HG03095 (cell line): ENCODE results near the gene ALKBH4.
"Not testable (repeated sequence)": the region's sequence is repeated elsewhere in the genome, so short reads cannot be mapped to it uniquely, and the experiment has no call there.

ENCODE experiments used
- ATAC-seq: cut with Tn5 transposase; IDR thresholded peaks from one replicate; pipeline ENCODE4 v1.9.1; 2021; ENCODE audit warnings: moderate library complexity; ENCODE audit not compliant: unreplicated experiment

The ALKBH4 gene

DNA sequence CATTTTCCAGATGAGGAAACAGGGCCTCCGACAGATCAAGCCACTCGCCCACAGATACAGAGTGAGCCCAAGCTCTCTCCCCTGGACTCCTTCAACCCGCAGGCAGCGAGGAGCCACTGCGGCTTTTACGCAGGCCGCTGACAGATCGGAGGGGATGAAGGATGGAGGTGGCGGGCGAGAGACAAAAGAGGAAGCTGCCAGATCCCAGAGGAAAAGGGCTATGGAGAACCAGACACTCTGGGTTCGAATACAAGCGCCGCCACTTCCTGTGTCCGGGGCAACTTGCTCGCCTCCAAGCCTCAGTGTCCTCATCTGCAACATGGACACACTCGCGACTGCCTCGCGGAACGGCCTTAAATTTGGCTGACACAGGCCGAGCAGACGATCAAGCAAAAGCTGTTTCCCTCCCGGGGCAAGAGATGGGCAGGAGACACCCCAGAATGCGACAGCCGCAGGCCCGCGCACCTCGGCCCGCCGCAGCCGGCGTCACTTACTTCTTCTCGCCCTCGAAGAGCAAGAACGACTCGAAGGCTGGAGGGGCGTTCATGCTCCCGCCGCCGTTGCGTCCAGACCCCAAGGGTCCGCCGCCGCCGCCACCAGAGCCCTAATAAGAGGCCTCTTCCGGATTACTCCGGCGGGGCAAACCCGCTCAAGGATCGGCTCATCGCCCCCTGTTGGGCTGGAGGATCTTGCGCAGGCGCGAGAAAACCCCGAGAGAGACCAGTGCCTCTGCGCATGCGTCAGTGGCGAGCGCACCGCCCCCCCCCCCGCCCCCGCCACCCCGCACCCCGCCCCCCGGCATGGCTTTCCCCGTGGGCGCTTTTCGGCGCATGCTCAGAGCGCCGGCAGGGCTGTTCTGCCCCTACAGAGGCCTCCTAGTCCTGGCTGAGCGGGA lies 13.9 kb upstream of the ALKBH4 start, which contains the start of gene POLR2J:
Gene POLR2J (minus strand): TSS at position 609 of the 895 bp plus-strand sequence. CDS start 62 bp downstream, at position 547.
- peak; percentile 87 for ATAC-seq

DNA sequence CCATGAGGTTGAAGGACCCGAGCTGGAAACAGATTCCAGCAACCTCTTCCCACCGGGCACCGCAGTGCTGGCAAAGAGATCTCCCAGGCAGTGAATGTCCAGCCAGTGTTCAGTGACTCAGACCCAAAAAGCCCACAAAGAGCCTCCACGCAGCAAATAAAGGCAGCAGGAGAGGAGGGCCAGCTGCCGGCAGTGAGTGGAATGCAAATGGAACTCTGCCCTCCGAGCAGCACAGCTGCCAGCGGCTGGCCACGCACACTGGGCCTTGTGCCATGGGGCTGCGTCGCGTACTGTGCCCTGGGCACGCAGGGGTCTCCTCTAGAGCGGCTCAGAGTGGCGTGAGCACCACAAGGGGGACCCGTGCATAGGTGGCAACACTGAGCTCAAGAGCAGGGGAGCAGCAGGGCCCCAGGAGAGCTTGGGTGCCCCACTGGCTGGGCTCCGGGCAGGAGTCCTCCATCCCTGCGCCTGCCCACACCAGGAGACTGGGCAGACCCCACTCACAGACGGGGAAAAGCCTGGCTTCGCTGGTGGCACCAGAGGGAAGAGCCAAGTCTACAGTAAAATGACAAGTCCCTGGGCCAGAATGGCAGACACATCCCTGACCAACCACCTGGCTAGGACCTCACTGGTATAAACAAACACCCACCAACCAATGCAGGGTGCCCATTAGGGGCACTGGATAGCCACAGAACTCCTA lies 10.2 kb upstream of the ALKBH4 start:
- ATAC-seq: not testable (repeated sequence)

DNA sequence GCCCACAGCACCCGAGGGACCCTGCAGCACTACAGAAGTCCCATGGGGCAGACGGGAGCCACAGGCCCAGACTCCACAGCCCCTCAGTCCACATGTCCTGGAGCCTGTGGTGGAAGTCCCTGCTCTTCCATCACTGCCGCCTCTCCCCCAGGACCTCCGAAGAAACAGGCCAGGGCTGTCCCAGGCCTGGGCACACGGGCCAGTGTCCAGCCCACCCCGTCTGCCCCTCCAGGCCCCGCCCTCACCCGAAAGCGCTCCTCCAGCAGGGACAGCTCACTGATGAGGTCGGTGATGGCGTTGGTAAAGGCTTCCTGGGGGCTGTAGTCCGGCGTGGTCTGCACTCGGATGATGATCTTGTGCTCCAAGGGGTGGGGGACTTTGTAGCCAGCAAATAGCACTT lies 9.5 kb upstream of the ALKBH4 start:
- ATAC-seq: not testable (repeated sequence)

GRCh38 chr7:102473271-102473991 lies 8.8 kb upstream of the ALKBH4 start:
- ATAC-seq: no peak

- no peak for ATAC-seq
Measured at GRCh38 chr7:102472126-102473041, 7.7 kb upstream of the ALKBH4 start.

DNA sequence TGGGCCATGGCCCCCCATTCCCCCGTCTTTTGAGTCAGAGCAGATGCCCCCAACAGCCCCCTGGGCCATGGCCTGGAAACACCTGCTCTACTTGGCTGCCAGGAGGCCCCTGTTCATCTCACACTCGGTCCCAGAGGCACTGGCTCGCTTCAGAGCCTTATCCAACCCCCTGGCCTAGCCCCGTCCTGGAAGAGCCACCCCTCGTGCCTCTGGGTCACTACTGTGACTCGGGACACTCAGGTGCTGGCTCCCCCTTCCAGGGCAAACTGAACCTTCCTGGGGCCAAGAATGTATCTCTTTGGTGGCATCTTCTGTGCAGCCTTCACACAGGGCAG lies 7.1 kb upstream of the ALKBH4 start:
- no peak for ATAC-seq

GRCh38 chr7:102469972-102470825 lies 5.5 kb upstream of the ALKBH4 start:
- ATAC-seq: no peak

- ATAC-seq: no peak
Measured at GRCh38 chr7:102469351-102469971, 4.8 kb upstream of the ALKBH4 start.

GRCh38 chr7:102468478-102469350 lies 4.1 kb upstream of the ALKBH4 start:
- ATAC-seq: no peak

DNA sequence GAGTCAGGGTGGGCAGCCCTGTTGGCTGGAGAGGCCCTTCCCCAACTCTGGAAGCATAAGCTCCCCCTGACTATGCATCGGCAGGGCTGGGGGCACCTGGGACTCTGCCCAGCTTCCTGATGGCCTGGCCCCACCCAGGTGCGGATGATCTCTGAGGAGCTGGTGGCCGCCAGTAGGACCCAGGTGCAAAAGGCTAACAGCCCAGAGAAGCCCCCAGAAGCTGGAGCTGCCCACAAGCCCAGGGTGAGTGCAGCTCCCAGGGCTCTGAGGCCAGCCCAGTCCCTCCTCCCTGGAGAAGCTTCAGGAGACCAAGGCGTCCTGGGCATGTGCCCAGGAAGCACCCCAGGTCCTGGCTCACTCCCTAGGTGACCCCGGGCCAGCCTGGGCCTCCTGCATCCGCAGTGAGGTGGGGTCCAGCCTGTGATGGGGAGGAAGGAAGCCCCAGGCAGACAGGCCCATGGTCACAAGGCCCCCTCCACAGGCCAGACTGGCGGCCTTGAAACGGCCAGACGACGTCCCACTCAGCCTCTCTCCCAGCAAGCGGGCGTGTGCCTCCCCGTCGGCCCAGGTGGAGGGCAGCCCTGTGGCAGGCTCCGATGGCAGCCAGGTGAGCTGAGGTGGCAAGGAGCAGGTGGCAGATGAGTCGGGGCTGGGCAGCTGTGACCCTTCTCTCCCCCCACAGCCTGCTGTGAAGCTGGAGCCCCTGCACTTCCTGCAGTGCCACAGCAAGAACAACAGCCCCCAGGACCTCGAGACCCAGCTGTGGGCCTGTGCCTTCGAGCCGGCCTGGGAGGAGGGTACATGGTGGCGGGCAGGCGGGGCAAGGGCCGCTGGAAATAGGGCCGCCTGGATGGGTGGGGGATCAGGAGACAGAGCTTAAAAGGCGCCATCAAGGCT lies 3.2 kb upstream of the ALKBH4 start:
- no peak for ATAC-seq

DNA sequence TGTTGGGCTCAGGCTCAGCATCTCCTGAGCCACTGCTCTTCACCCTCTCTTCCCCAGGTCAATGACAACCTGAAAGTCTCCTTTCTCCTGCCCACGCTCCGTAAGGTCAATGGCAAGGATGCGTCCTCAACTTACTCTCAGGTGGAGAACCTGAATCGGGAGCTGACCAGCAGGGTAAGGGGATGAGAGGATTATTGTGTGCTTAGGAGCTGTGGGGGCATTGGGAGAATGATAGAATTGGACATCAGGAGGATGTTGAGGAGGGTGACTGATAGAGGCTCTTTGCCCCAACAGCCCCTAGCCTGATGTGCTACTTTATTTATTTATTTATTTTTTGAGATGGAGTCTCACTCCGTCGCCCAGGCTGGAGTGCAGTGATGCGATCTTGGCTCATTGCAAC lies 1.4 kb upstream of the ALKBH4 start:
- no peak for ATAC-seq

DNA sequence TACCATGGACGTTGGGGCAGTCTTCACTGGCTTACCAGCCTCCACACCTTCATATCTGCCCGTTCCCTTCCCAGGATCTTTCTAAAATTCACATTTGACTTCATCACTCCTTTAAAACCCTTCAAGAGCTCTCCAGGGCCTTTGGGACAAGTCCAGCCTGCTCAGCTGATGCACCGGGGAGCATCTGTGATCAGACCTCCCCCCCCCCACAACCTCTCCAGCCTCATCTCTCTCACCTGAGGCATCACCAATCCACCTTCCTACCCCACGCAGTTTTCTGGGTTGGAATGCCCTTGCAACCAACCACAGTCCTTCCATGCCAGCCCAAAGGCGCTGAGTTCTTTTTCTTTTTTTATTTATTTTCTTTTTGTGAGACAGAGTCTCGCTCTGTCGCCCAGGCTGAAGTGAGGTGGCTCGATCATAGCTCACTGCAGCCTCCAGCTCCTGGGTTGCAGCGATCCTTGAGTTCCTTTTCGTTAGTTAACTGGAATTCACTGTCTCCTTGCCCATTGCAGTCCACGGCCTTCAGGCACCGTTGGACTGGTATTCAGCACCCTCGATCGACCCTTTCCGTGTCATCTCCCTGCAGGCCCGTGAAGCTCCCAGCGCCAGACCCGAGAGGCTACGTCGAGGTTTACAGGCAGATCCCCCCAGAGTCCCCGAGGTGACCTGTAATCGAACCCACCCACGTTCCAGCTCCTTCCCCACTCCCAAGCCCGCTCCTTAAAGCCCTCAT lies 654 bp downstream of the ALKBH4 start:
- no peak for ATAC-seq

- ATAC-seq: no peak
Measured at GRCh38 chr7:102460467-102460866, 4.2 kb downstream of the ALKBH4 start.

DNA sequence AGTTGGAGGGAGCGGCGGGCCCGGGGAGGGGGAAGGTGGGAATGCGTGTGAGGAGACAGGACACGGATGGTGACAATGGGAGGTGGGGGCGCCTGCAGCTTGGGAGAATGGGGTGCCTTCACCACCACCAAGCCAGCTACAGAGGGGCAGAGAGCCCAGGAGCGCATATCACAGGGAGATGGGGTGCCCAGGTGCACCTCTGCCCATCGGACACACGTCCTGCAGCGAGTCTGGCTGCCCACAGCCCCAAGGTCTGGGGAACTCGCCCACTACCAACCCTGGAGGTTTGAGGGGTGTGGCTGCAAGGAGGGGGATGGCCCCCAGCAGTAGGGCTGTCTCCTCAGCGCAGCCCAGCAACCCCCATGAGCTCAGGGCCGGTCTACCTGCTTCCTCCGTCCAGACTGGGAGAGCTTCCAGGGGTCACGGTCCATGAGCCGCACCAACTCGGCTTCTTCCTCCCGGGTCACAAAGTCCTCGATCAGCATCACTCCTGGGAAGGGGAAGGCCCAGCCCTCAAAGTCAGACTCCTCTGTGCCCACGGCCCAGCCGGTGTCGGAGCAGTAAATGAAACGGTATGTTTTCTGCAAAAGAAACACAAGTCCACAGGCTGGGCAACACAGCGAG lies 5.3 kb downstream of the ALKBH4 start:
- no peak for ATAC-seq

DNA sequence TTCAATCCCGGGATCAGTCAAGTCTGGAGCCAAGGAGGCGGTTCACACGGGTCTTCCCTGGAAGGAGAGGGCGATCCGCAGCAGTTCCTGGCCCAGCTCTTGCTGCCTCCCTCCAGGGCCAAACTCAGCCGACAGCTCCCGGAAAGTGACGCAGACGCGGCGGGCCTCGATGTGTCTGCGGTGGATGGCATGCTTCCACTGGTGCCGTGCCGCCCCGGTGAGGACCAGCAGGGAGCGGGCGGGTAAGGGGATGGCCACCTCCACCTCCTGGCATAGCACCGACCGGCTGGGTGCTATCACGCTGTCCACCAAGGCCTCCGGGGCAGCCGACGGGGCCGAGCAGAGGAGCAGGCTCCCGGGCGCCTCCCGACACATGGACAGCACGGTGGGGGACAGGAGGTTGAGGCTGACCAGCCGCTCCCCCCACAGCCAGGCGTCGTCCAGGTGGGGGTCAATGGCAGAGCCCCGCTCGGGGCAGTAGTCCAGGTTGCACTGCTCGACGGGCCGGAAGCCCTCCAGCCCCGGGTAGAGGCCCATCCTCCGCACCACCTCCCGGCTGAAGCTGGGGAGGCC lies 7.2 kb downstream of the ALKBH4 start:
- ATAC-seq: no peak

GRCh38 chr7:102456327-102456726 lies 8.3 kb downstream of the ALKBH4 start:
- ATAC-seq: no peak
